Heart right ventricle (tissue), 16 donors: ENCODE data around the gene TTLL1. TPM values are rescaled to one million over a fixed set of nuclear protein-coding genes. Genes with fewer than 3 reads are reported as not detected.
A peak's percentile ranks its signal among the peaks of the same experiment; 100 is the strongest.

Experiments
- ATAC-seq, 8 donors: fragments of 200-7000 bp; cut with Tn5 transposase; one replicate each; pipeline ENCODE4 v1.9.1; 2020; ENCODE audit warnings: mild to moderate bottlenecking in 8 of 8, moderate library complexity in 8 of 8, moderate number of reproducible peaks in 1 of 8
- DNase-seq, 2 donors: peaks; one replicate each; pipeline ENCODE4 v3.0.0-alpha.2; 2020
- H3K27ac ChIP-seq, 10 donors: fragments of 200-600 bp; sonication (generic) in 2 of 10; one replicate each; pipeline versions ENCODE4 v1.5.0 to v1.8.0; 2020 to 2022; ENCODE audit warnings: mild to moderate bottlenecking in 3 of 10
- H3K27me3 ChIP-seq, 7 donors: fragments of 200-600 bp; one replicate each; pipeline ENCODE4 v1.8.0; 2021 to 2022; ENCODE audit warnings: mild to moderate bottlenecking in 2 of 7
- H3K36me3 ChIP-seq, 9 donors: fragments of 200-600 bp; sonication (generic) in 1 of 9; one replicate each; pipeline versions ENCODE4 v1.5.0 to v1.8.0; 2020 to 2022; ENCODE audit warnings: mild to moderate bottlenecking in 2 of 9
- H3K4me1 ChIP-seq, 9 donors: fragments of 200-600 bp; sonication (generic) in 1 of 9; one replicate each; pipeline versions ENCODE4 v1.5.0 to v1.8.0; 2020 to 2022; ENCODE audit warnings: mild to moderate bottlenecking in 4 of 9
- H3K4me3 ChIP-seq, 10 donors: fragments of 200-600 bp; sonication (generic) in 2 of 10; one replicate each; pipeline versions ENCODE4 v1.5.0 to v1.8.0; 2020 to 2022; ENCODE audit warnings: mild to moderate bottlenecking in 7 of 10, moderate library complexity in 2 of 10
- H3K9me3 ChIP-seq, 11 donors: fragments of 200-600 bp in 10 of 11; sonication (generic) in 2 of 11; one replicate each; pipeline versions ENCODE4 v1.5.0 to v1.8.0; 2013 to 2022; ENCODE audit warnings: mild to moderate bottlenecking in 2 of 11, control low read depth in 1 of 11, moderate library complexity in 1 of 11
- WGBS, 2 donors: extraction: QIAGEN DNeasy Blood & Tissue Kit; methylation state at CpG; one replicate each; pipeline ENCODE4 v1.1.7; 2013; ENCODE audit warnings: inconsistent platforms in 1 of 2; 5-methylcytosine and 5-hydroxymethylcytosine counted together
- intact Hi-C, 10 donors: fragments of 100-400 bp; cut with DNase I; formaldehyde crosslinking; loops; one replicate each; pipeline versions ENCODE4 v1.11.1 to v1.14.2; 2022
- polyA plus RNA-seq, 2 donors: library from polyadenylated mRNA; stranded (reverse); fragments of 200-250 nt; gene quantifications; one replicate each; pipeline ENCODE4 v1.2.3, GENCODE V29; 2013
- total RNA-seq, 10 donors: library from RNA; stranded (reverse); fragmentation: NEBNext Ultra II Directional in 3 of 10; extraction: Animal tissue kit (Norgen Biotek cat#: 25700) in 3 of 10; gene quantifications; one replicate each; pipeline versions ENCODE4 v1.2.1 to v1.2.4, GENCODE V29; 2021 to 2023
- TF ChIP-seq, protein P1 (sequence below), 9 donors: fragments of 200-600 bp; sonication (generic) in 2 of 9; IDR thresholded peaks; one replicate each; pipeline versions ENCODE4 v1.5.0 to v1.8.0; 2021 to 2022; ENCODE audit warnings: antibody characterized with exemption in 9 of 9, mild to moderate bottlenecking in 5 of 9, moderate library complexity in 1 of 9
- donor health status: Arrhythmogenic right ventricular cardiomyopathy.
- donor health status: ischemic (EF 13 %, LVEDD 7.1; RV severe dilation, severe dysfunction).
- donor health status: healthy with polysubstance abuse.
- donor health status: DM: no; HTN: yes; CAD: no.
- donor health status: DM: no; HTN: no; CAD: no.
- donor health status: ischemic (EF 25% LVEDD 6.9; RV normal size, moderate dysfunction).
- donor health status: ischemic (EF 25% LVEDD 5.7; RV mildly dilated, moderate dysfunction).
- donor health status: healthy.
- donor health status: DM: yes; HTN: yes; CAD: no.
- donor health status: Ischemic cardiomyopathy.
- donor health status: ischemic (EF 35%, LVEDD 5.7; RV mildly dilated, moderate dysfunction).
- donor health status: nonischemic (EF 11% LVEDD 7.7; RV severe dilation, severe dysfunction).
- donor health status: DM: yes; HTN: yes; CAD: no.
- donor health status: PGD.
- donor health status: ischemic (EF 29% LVEDD 5.4; RV normal size, mild dysfunction).
- donor health status: nonischemic (EF 23%, LVEDD 6.1; RV moderate dilation, normal function).

Gene TTLL1
- total and polyA plus RNA-seq, 12 donors = 4.5 to 14.5 (median 10.6) TPM

DNA sequence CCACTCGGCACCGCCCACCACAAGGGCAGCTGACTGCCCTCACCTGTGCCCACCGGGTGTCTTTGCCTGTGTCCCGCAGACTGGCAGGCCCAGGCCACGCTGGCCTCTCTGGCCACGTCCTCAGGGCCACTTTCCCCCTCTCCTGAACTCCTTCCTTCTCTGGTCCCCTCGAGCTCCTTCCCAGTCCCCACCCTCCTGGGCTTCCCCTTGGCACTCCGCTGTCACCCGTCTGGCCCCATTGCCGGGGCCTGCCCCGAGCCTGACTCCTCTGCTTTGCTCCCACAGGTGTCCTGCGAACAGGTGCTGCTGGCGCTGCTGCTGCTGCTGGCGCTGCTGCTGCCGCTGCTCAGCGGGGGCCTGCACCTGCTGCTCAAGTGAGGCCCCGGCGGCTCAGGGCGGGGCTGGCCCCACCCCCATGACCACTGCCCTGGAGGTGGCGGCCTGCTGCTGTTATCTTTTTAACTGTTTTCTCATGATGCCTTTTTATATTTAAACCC is 39.8 kb upstream of the TTLL1 start:
- no peak for ATAC-seq
- WGBS, 2 donors = 69 to 77% methylated on average over 20 of the region's 20 CpGs

DNA sequence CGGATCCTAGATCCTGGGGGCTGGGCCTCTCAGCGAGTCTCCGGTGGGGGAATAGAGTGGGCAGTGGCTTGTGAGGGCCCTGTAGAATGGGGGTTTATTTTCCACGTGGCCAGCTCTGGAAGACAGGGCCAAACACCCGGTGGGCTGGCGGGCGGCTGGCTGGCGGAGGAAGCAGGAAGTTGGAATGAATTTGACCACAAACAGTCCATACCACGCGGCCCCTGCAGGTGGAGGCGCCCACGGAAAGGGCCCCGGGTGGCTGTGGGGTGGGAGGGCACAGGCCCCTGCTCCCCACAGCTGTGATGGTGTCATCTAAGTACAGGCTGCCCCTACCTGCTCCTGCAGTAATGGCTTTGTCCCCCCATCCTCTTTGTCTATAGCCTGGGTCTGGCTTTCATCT is 38.9 kb upstream of the TTLL1 start:
- intact Hi-C loops = no loop called here
- Histone ChIP-seq H3K36me3 (peaks cover 0 to 26% (median 0%) of the 10 kb centered on the region in 9 donors), H3K4me3 (no peak overlapping the region), H3K9me3 (no peaks in the 10 kb centered on the region), H3K27ac (no peak overlapping the region), H3K27me3 (no peaks in the 10 kb centered on the region), H3K4me1 (peaks cover 0 to 43% (median 14%) of the 10 kb centered on the region in 9 donors)
- no peak for ATAC-seq
- no peak for DNase-seq
- 73 to 85% methylated on average over 13 of the region's 13 CpGs for WGBS, 2 donors
- TF ChIP-seq, protein P1, sequence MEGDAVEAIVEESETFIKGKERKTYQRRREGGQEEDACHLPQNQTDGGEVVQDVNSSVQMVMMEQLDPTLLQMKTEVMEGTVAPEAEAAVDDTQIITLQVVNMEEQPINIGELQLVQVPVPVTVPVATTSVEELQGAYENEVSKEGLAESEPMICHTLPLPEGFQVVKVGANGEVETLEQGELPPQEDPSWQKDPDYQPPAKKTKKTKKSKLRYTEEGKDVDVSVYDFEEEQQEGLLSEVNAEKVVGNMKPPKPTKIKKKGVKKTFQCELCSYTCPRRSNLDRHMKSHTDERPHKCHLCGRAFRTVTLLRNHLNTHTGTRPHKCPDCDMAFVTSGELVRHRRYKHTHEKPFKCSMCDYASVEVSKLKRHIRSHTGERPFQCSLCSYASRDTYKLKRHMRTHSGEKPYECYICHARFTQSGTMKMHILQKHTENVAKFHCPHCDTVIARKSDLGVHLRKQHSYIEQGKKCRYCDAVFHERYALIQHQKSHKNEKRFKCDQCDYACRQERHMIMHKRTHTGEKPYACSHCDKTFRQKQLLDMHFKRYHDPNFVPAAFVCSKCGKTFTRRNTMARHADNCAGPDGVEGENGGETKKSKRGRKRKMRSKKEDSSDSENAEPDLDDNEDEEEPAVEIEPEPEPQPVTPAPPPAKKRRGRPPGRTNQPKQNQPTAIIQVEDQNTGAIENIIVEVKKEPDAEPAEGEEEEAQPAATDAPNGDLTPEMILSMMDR (IDR thresholded peaks at IDR 0.05) = no peak

More for the DNA sequence above, 39.8 kb upstream of the TTLL1 start:
- Histone ChIP-seq H3K27me3 (no peaks in the 10 kb centered on the region), H3K36me3 (peaks cover 0 to 33% (median 0%) of the 10 kb centered on the region in 9 donors), H3K4me1 (peaks cover 0 to 43% (median 14%) of the 10 kb centered on the region in 9 donors), H3K9me3 (no peaks in the 10 kb centered on the region), H3K4me3 (no peak overlapping the region), H3K27ac (no peak overlapping the region)
- intact Hi-C loops = no loop called here
- no peak for DNase-seq
- TF ChIP-seq, protein P1 (IDR thresholded peaks at IDR 0.05) = no peak

DNA sequence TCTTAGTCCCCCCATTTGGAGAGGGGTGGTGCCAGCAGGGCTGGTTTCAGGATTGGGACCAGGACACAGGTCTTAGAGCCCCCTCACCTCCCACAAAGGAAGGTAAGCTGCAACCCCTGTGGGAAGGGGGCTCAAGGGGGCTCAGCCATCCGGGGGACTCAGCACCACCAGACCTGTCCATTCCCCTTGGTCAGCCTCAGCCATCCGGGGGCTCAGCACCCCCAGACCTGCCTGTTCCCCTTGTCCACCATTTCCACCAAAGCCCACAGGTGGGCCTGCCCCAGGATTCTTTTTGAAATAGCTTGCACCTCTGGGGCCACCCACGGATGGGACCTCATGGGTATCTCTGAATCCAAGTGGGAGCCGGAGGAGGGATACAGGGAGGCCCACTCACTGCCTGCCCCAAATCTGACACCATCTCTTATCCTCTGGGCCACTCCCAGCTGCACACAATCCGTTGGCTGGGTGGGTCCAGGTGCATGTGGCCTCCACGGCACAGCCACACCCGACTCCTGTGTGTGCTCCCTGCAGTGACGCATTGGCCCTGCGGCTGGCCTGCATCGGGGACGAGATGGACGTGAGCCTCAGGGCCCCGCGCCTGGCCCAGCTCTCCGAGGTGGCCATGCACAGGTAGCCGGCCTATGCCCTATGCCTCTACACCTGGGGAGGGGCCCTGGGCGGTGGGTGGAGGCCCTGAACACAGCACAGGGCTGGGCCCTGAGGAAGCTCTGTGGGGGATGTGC is 38.1 kb upstream of the TTLL1 start:
- TF ChIP-seq, protein P1 (IDR thresholded peaks at IDR 0.05) = no peak
- DNase-seq (no peak), ATAC-seq (peak in 1 of 8 donors; percentile 12)
- Histone ChIP-seq H3K27me3 (no peaks in the 10 kb centered on the region), H3K9me3 (no peaks in the 10 kb centered on the region), H3K36me3 (peaks cover 0 to 18% (median 0%) of the 10 kb centered on the region in 9 donors), H3K4me1 (peaks cover 0 to 43% (median 13%) of the 10 kb centered on the region in 9 donors), H3K27ac (no peak overlapping the region), H3K4me3 (no peak overlapping the region)
- 91 to 92% methylated on average over 17 of the region's 17 CpGs for WGBS, 2 donors
- intact Hi-C loops = no loop called here

DNA sequence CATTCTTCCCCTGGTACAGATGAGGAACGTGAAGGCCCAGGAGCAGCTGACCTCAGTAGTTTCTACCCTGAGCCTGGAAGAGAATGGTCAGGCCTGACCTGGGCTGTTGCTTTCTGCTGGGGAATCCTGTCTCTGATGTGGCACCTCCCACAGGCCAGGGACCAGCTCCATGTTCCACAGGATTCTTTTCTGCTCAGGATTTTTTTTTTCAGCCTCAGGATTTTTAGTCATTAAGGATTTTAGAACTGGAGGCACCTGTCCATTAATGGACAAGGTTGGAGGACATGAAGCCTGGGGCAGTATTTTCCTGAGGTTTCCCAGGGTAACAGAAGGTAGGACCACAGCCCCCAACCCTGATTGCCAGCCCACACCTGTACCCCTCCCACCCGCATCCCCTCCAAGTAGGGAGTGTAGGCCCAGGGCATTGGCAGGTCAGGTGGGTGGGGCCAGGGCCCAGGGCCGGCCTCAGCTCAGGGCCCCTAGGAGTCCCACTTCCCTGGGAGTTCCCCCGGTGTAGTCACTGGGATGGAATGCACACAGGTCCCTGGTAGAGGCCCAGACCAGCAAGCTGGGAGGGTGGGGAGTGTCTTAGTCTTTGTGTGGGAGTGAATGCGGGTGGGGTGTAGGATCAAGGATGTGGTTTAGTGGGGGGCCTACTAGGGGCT is 37.4 kb upstream of the TTLL1 start:
- Histone ChIP-seq H3K4me1 (peaks cover 0 to 40% (median 8%) of the 10 kb centered on the region in 9 donors), H3K27me3 (no peaks in the 10 kb centered on the region), H3K4me3 (no peak overlapping the region), H3K36me3 (peaks cover 0 to 11% (median 0%) of the 10 kb centered on the region in 9 donors), H3K27ac (no peak overlapping the region), H3K9me3 (no peaks in the 10 kb centered on the region)
- 58 to 59% methylated on average over 5 of the region's 5 CpGs for WGBS, 2 donors
- DNase-seq = no peak
- intact Hi-C loops = no loop called here
- peak in 2 of 8 donors; percentile 20 to 23 for ATAC-seq
- TF ChIP-seq, protein P1 (IDR thresholded peaks at IDR 0.05) = no peak
